Lung (tissue), 12 donors: ENCODE results near the gene CHSY1. TPM values are rescaled to one million over a fixed set of nuclear protein-coding genes. Genes with fewer than 3 reads are reported as not detected.
"Not testable (repeated sequence)": the region's sequence is repeated elsewhere in the genome, so short reads cannot be mapped to it uniquely, and the experiment has no call there.

Source experiments
- ATAC-seq: fragments of 200-7000 bp; cut with Tn5 transposase; one replicate; pipeline ENCODE4 v1.9.1; 2020; ENCODE audit warnings: moderate number of reproducible peaks; ENCODE audit not compliant: insufficient read depth, low FRiP score
- DNase-seq, 3 donors: peaks; one replicate each; pipeline ENCODE4 v3.0.0-alpha.2; 2013 to 2017
- H3K27ac ChIP-seq, 2 donors: one replicate each; pipeline ENCODE4 v1.5.1; 2013; ENCODE audit warnings: mild to moderate bottlenecking in 2 of 2, moderate library complexity in 2 of 2, control low read depth in 1 of 2, inconsistent platforms in 1 of 2, low read depth in 1 of 2, low read length in 1 of 2
- H3K27me3 ChIP-seq, 3 donors: one replicate each; pipeline ENCODE4 v1.5.1; 2013; ENCODE audit warnings: low read length in 2 of 3; ENCODE audit not compliant: control insufficient read depth in 3 of 3, insufficient read depth in 3 of 3
- H3K36me3 ChIP-seq, 4 donors: one replicate each; pipeline ENCODE4 v1.5.1; 2013; ENCODE audit warnings: low read length in 4 of 4, mild to moderate bottlenecking in 1 of 4, moderate library complexity in 1 of 4; ENCODE audit not compliant: control insufficient read depth in 4 of 4, insufficient read depth in 4 of 4
- H3K4me1 ChIP-seq, 5 donors: one replicate each; pipeline ENCODE4 v1.5.1; 2013; ENCODE audit warnings: low read length in 5 of 5, mild to moderate bottlenecking in 2 of 5, moderate library complexity in 1 of 5; ENCODE audit not compliant: control insufficient read depth in 5 of 5, insufficient read depth in 5 of 5
- H3K4me3 ChIP-seq: one replicate; pipeline ENCODE4 v1.5.1; 2013; ENCODE audit warnings: mild to moderate bottlenecking, control low read depth, moderate library complexity
- H3K9ac ChIP-seq, 2 donors: one replicate each; pipeline ENCODE4 v1.5.1; 2013; ENCODE audit warnings: low read length in 2 of 2, control low read depth in 1 of 2; ENCODE audit not compliant: insufficient read depth in 1 of 2
- H3K9me3 ChIP-seq, 4 donors: one replicate each; pipeline ENCODE4 v1.5.1; 2013; ENCODE audit warnings: low read length in 3 of 4, mild to moderate bottlenecking in 1 of 4, moderate library complexity in 1 of 4; ENCODE audit not compliant: control insufficient read depth in 4 of 4, insufficient read depth in 3 of 4
- WGBS, 2 donors: extraction: QIAGEN DNeasy Blood & Tissue Kit; methylation state at CpG; one replicate each; pipeline ENCODE4 v1.1.7; 2013; 5-methylcytosine and 5-hydroxymethylcytosine counted together
- polyA plus RNA-seq, 2 donors: library from polyadenylated mRNA; stranded (reverse); fragments of 200-250 nt; gene quantifications; one replicate each; pipeline ENCODE4 v1.2.1, GENCODE V29; 2013
- total RNA-seq, 2 donors: library from RNA; depleted of rRNA in 1 of 2; stranded (reverse); fragments of >200 nt in 1 of 2; gene quantifications; one replicate each; pipeline ENCODE4 v1.2.1, GENCODE V29; 2014 to 2021
- TF ChIP-seq, protein P1 (sequence below): IDR thresholded peaks from 2 replicates; pipeline ENCODE4 v1.5.1; 2012; ENCODE audit warnings: mild to moderate bottlenecking; ENCODE audit errors: control extremely low read depth, extremely low read depth
- donor health status: control.
- donor health status: control.
- donor health status: Bipolar disorder and iron deficiency.
- donor health status: healthy.
- donor health status: DM: yes; HTN: yes; CAD: no.

Gene CHSY1
- total and polyA plus RNA-seq, 4 donors, result 11.8 to 52.2 (median 30.4) TPM

GRCh38 chr15:101127506-101128076 is 124.3 kb downstream of the CHSY1 start:
- 15 to 25% methylated on average over 13 of the region's 13 CpGs for WGBS, 2 donors
- TF ChIP-seq, protein P1, sequence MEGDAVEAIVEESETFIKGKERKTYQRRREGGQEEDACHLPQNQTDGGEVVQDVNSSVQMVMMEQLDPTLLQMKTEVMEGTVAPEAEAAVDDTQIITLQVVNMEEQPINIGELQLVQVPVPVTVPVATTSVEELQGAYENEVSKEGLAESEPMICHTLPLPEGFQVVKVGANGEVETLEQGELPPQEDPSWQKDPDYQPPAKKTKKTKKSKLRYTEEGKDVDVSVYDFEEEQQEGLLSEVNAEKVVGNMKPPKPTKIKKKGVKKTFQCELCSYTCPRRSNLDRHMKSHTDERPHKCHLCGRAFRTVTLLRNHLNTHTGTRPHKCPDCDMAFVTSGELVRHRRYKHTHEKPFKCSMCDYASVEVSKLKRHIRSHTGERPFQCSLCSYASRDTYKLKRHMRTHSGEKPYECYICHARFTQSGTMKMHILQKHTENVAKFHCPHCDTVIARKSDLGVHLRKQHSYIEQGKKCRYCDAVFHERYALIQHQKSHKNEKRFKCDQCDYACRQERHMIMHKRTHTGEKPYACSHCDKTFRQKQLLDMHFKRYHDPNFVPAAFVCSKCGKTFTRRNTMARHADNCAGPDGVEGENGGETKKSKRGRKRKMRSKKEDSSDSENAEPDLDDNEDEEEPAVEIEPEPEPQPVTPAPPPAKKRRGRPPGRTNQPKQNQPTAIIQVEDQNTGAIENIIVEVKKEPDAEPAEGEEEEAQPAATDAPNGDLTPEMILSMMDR, result no peak
- peak overlapping the region in 1 of 2 donors; percentile 79 for H3K9ac ChIP-seq
- peaks cover 6 to 31% (median 11%) of the 10 kb centered on the region in 5 donors for H3K4me1 ChIP-seq
- H3K4me3 ChIP-seq, result no peak overlapping the region
- DNase-seq, result peak; percentile 87 to 90 (median 89)
- H3K9me3 ChIP-seq, result peaks cover 0 to 3% (median 1%) of the 10 kb centered on the region in 4 donors
- no peaks in the 10 kb centered on the region for H3K27me3 ChIP-seq
- no peaks in the 10 kb centered on the region for H3K36me3 ChIP-seq
- ATAC-seq, result no peak
- H3K27ac ChIP-seq, result peak overlapping the region; percentile 55 to 86

- ATAC-seq (no peak), DNase-seq (peak in 1 of 3 donors; percentile 42)
- peak overlapping the region in 1 of 2 donors; percentile 79 for H3K9ac ChIP-seq
- TF ChIP-seq, protein P1, result no peak
- WGBS, 2 donors, result 58 to 63% methylated on average over 11 of the region's 11 CpGs
- H3K4me1 ChIP-seq, result peaks cover 6 to 38% (median 12%) of the 10 kb centered on the region in 5 donors
- no peaks in the 10 kb centered on the region for H3K27me3 ChIP-seq
- H3K36me3 ChIP-seq, result no peaks in the 10 kb centered on the region
- H3K9me3 ChIP-seq, result peaks cover 0 to 3% (median 0%) of the 10 kb centered on the region in 4 donors
- H3K4me3 ChIP-seq, result no peak overlapping the region
- peak overlapping the region; percentile 55 to 85 for H3K27ac ChIP-seq
Measured at GRCh38 chr15:101126618-101127505, 125.0 kb downstream of the CHSY1 start.

- H3K9ac ChIP-seq, H3K36me3 ChIP-seq, H3K9me3 ChIP-seq, H3K4me3 ChIP-seq, ATAC-seq, DNase-seq, H3K27ac ChIP-seq, H3K27me3 ChIP-seq: not testable (repeated sequence)
- WGBS, 2 donors, result 77 to 86% methylated on average over 13 of the region's 13 CpGs
- H3K4me1 ChIP-seq, result peaks cover 6 to 47% (median 20%) of the 10 kb centered on the region in 5 donors
Measured at GRCh38 chr15:101125881-101126428, 125.9 kb downstream of the CHSY1 start.

Other genes with a start within 250 kb of the CHSY1 start
- gene SELENOS, start 25.4 kb upstream of the CHSY1 start, total RNA-seq, result 10 to 100 TPM; 41.7 to 84.1 TPM
- 100 to 1,000 TPM in 1 of 2 donors, 10 to 100 TPM in 1; 79.8 to 158 TPM for gene SELENOS, start 25.4 kb upstream of the CHSY1 start, polyA plus RNA-seq
- 10 to 100 TPM; 34.5 to 46.7 TPM for gene SNRPA1, start 43.2 kb upstream of the CHSY1 start, total RNA-seq
- gene SNRPA1, start 43.2 kb upstream of the CHSY1 start, polyA plus RNA-seq, result 10 to 100 TPM; 55.8 to 57.7 TPM
- 10 to 100 TPM; 11.7 to 41.0 TPM for gene PCSK6, start 237.7 kb upstream of the CHSY1 start, total RNA-seq
- 1 to 10 TPM; 4.6 to 5.2 TPM for gene PCSK6, start 237.7 kb upstream of the CHSY1 start, polyA plus RNA-seq